Measurements from ENCODE around the gene TGM2. TPM values are rescaled to one million over a fixed set of nuclear protein-coding genes. Genes with fewer than 3 reads are reported as not detected.

TGM2 gene
- total and polyA plus RNA-seq, 2 donors (not counting 3 experiments of a cell fraction or from before 2014, with no cell fraction given) = 861 to 868 TPM

GRCh38 chr20:38147751-38148150 is 17.3 kb downstream of the TGM2 start:
- CTCF ChIA-PET = interaction anchor here (1.4 to 5.2 kb wide), 3 partner anchors 10 to 75 kb away, joined by 5 to 42 read pairs (median 10); no protein-coding TSS in a partner anchor
- H3K4me1 ChIP-seq (ENCODE audit: control insufficient read depth, extremely low read depth, insufficient read depth, low read length) = peaks cover 83% of the 10 kb centered on the region
- peaks cover 39% of the 10 kb centered on the region for H3K79me2 ChIP-seq (ENCODE audit: control insufficient read depth, insufficient read depth, low read length)
- no peaks in the 10 kb centered on the region for H3K9me1 ChIP-seq (replicated peaks; ENCODE audit: control insufficient read depth, extremely low read depth, insufficient read depth, low read length)
- no peak for FAIRE-seq
- no peak overlapping the region for H3K4me2 ChIP-seq (ENCODE audit: insufficient read depth, low read length)
- dilution Hi-C loops (cut with MboI; ENCODE audit: extremely low pct_ligation_motif_present, low sequenced_read_pairs) = no loop called here
- H3K4me3 ChIP-seq (replicated peaks in 1 of 3; ENCODE audit: insufficient read depth in 1 of 3, low read depth in 1 of 3, low read length in 3 of 3) = no peak overlapping the region
- no peak for TF ChIP-seq POLR2AphosphoS5 (IDR thresholded peaks at IDR 0.05; ENCODE audit: insufficient read depth, low read depth, low read length)
- no peak for TF ChIP-seq FOS (IDR thresholded peaks at IDR 0.05; ENCODE audit: borderline replicate concordance, insufficient read depth, low read length)
- no peak for TF ChIP-seq JUN (IDR thresholded peaks at IDR 0.05; ENCODE audit: borderline replicate concordance, insufficient read depth, insufficient read length, low read depth)
- TF ChIP-seq GATA2 (IDR thresholded peaks at IDR 0.05; ENCODE audit: insufficient read depth, insufficient read length, low read depth, low read length) = no peak
- no peak for TF ChIP-seq POLR2A (IDR thresholded peaks at IDR 0.05; ENCODE audit: low read depth, low read length)
- no peak for TF ChIP-seq MYC (IDR thresholded peaks at IDR 0.05; ENCODE audit: low read depth, low read length)
- no peak for TF ChIP-seq MAX (IDR thresholded peaks at IDR 0.05; ENCODE audit: insufficient read depth, insufficient read length)
- TF ChIP-seq EZH2 (IDR thresholded peaks at IDR 0.05; ENCODE audit: borderline replicate concordance, low read depth, low read length, severe bottlenecking) = no peak
- TF ChIP-seq, protein P1, sequence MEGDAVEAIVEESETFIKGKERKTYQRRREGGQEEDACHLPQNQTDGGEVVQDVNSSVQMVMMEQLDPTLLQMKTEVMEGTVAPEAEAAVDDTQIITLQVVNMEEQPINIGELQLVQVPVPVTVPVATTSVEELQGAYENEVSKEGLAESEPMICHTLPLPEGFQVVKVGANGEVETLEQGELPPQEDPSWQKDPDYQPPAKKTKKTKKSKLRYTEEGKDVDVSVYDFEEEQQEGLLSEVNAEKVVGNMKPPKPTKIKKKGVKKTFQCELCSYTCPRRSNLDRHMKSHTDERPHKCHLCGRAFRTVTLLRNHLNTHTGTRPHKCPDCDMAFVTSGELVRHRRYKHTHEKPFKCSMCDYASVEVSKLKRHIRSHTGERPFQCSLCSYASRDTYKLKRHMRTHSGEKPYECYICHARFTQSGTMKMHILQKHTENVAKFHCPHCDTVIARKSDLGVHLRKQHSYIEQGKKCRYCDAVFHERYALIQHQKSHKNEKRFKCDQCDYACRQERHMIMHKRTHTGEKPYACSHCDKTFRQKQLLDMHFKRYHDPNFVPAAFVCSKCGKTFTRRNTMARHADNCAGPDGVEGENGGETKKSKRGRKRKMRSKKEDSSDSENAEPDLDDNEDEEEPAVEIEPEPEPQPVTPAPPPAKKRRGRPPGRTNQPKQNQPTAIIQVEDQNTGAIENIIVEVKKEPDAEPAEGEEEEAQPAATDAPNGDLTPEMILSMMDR (IDR thresholded peaks at IDR 0.05; ENCODE audit: extremely low read depth in 1 of 2, insufficient read depth in 1 of 2, low read depth in 1 of 2, low read length in 2 of 2) = no peak
- intact Hi-C loops (cut with micrococcal nuclease) = no loop called here
- no peaks in the 10 kb centered on the region for H4K20me1 ChIP-seq (replicated peaks; ENCODE audit: control insufficient read depth, extremely low read depth, insufficient read depth, low read length)
- no peak overlapping the region for H3K9ac ChIP-seq (replicated peaks; ENCODE audit: extremely low read depth, insufficient read depth, low read length)
- POLR2A ChIA-PET = interaction anchor here (1.6 kb wide), 1 partner anchor 11 kb away, joined by 3 read pairs; no protein-coding TSS in a partner anchor
- peaks cover 44 to 70% of the 10 kb centered on the region in 2 experiments for H3K36me3 ChIP-seq (ENCODE audit: control insufficient read depth in 2 of 2, extremely low read depth in 1 of 2, insufficient read depth in 2 of 2, low read length in 2 of 2)
- no peaks in the 10 kb centered on the region for H3K9me3 ChIP-seq (replicated peaks; ENCODE audit: control insufficient read depth, insufficient read depth, low read length)
- H2AFZ ChIP-seq (ENCODE audit: low read depth, low read length) = no peak overlapping the region
- H3K27me3 ChIP-seq (ENCODE audit: control insufficient read depth in 2 of 2, insufficient read depth in 2 of 2, low read length in 2 of 2) = no peaks in the 10 kb centered on the region
- H3K27ac ChIP-seq (ENCODE audit: insufficient read depth, low read depth, low read length) = peak overlapping the region; percentile 30
- BruUV-seq (replicated peaks) = no TSS peak
- DNase-seq (ENCODE audit: low read depth, low spot score) = no peak
